CD14-positive monocyte (primary cell): Measurements from ENCODE around the gene ZNF385B. TPM values are rescaled to one million over a fixed set of nuclear protein-coding genes. Genes with fewer than 3 reads are reported as not detected.
"Not testable (repeated sequence)": the region's sequence is repeated elsewhere in the genome, so short reads cannot be mapped to it uniquely, and the experiment has no call there.

Experiments
- DNase-seq, 3 donors: peaks; one replicate each; pipeline ENCODE4 v3.0.0-alpha.2; 2011 to 2022
- H2AFZ ChIP-seq: 2 replicates; pipeline ENCODE4 v1.6.0; 2012; ENCODE audit warnings: mild to moderate bottlenecking, low read depth, low read length, inconsistent platforms; ENCODE audit not compliant: insufficient read depth, poor library complexity, severe bottlenecking
- H3K27ac ChIP-seq, 2 donors: 1 replicate in 1 of 2; 2 replicates in 1 of 2; pipeline ENCODE4 v1.5.1; 2012 to 2013; ENCODE audit warnings: low read length in 2 of 2, control low read depth in 1 of 2, inconsistent platforms in 1 of 2, low read depth in 1 of 2, mild to moderate bottlenecking in 1 of 2
- H3K27me3 ChIP-seq, 2 donors: one replicate each; pipeline versions ENCODE4 v1.6.0 to v1.6.1; 2011 to 2013; ENCODE audit warnings: low read length in 2 of 2; ENCODE audit not compliant: control insufficient read depth in 2 of 2, insufficient read depth in 2 of 2
- H3K36me3 ChIP-seq, 2 donors: replicated peaks in 1 of 2; 1 replicate in 1 of 2; 2 replicates in 1 of 2; pipeline versions ENCODE4 v1.5.1 to v1.6.1; 2012 to 2013; ENCODE audit warnings: low read length in 2 of 2, control low read depth in 1 of 2, inconsistent platforms in 1 of 2, mild to moderate bottlenecking in 1 of 2; ENCODE audit not compliant: insufficient read depth in 2 of 2, control insufficient read depth in 1 of 2
- H3K4me1 ChIP-seq, 2 donors: 1 replicate in 1 of 2; 2 replicates in 1 of 2; pipeline versions ENCODE4 v1.5.1 to v1.6.1; 2012 to 2013; ENCODE audit warnings: low read length in 2 of 2, control low read depth in 1 of 2, inconsistent platforms in 1 of 2, mild to moderate bottlenecking in 1 of 2, moderate library complexity in 1 of 2; ENCODE audit not compliant: insufficient read depth in 2 of 2, control insufficient read depth in 1 of 2
- H3K4me2 ChIP-seq: replicated peaks from 2 replicates; pipeline ENCODE3; 2012; ENCODE audit warnings: low read length, moderate library complexity, mild to moderate bottlenecking; ENCODE audit not compliant: poor library complexity, severe bottlenecking; ENCODE audit errors: extremely low read depth
- H3K4me3 ChIP-seq, 3 experiments: fragments of 200-600 bp in 1 of 3; sonication (generic) in 1 of 3; replicated peaks in 1 of 3; 1 replicate in 2 of 3; 2 replicates in 1 of 3; pipeline ENCODE4 v1.5.1; 2011 to 2013; ENCODE audit warnings: low read length in 3 of 3, mild to moderate bottlenecking in 3 of 3, control low read depth in 2 of 3, low read depth in 2 of 3, inconsistent platforms in 1 of 3, moderate library complexity in 1 of 3
- H3K79me2 ChIP-seq: 2 replicates; pipeline ENCODE4 v1.6.0; 2012; ENCODE audit warnings: mild to moderate bottlenecking, control low read depth, inconsistent platforms, low read length, moderate library complexity; ENCODE audit not compliant: insufficient read depth
- H3K9ac ChIP-seq: 2 replicates; pipeline ENCODE4 v1.6.0; 2017; ENCODE audit warnings: low read length, mild to moderate bottlenecking; ENCODE audit not compliant: insufficient read depth, poor library complexity, severe bottlenecking
- H3K9me3 ChIP-seq, 2 donors: replicated peaks in 1 of 2; 1 replicate in 1 of 2; 2 replicates in 1 of 2; pipeline versions ENCODE4 v1.5.1 to v1.6.1; 2012 to 2013; ENCODE audit warnings: low read length in 2 of 2, control low read depth in 1 of 2; ENCODE audit not compliant: control insufficient read depth in 1 of 2, insufficient read depth in 1 of 2
- H4K20me1 ChIP-seq: 2 replicates; pipeline ENCODE4 v1.6.0; 2012; ENCODE audit warnings: mild to moderate bottlenecking, low read length, control low read depth, moderate library complexity; ENCODE audit not compliant: insufficient read depth
- H3K27ac Mint-ChIP-seq, 7 donors: one replicate each; pipeline ENCODE4 v1.8.0; 2020; ENCODE audit warnings: mild to moderate bottlenecking in 7 of 7, mixed read lengths in 7 of 7, moderate library complexity in 6 of 7, inconsistent platforms in 2 of 7
- H3K27me3 Mint-ChIP-seq, 3 donors: one replicate each; pipeline ENCODE4 v1.8.0; 2021 to 2022; ENCODE audit warnings: low read depth in 3 of 3, mild to moderate bottlenecking in 3 of 3, mixed read lengths in 3 of 3, moderate library complexity in 3 of 3, inconsistent platforms in 1 of 3
- H3K36me3 Mint-ChIP-seq, 2 donors: one replicate each; pipeline ENCODE4 v1.8.0; 2020; ENCODE audit warnings: mixed read lengths in 2 of 2, inconsistent platforms in 1 of 2, mild to moderate bottlenecking in 1 of 2
- H3K4me1 Mint-ChIP-seq: one replicate; pipeline ENCODE4 v1.8.0; 2020; ENCODE audit warnings: mild to moderate bottlenecking, mixed read lengths
- H3K4me3 Mint-ChIP-seq, 2 donors: one replicate each; pipeline ENCODE4 v1.8.0; 2020; ENCODE audit warnings: mild to moderate bottlenecking in 2 of 2, mixed read lengths in 2 of 2, moderate library complexity in 1 of 2
- H3K9me3 Mint-ChIP-seq, 7 donors: one replicate each; pipeline ENCODE4 v1.8.0; 2020 to 2022; ENCODE audit warnings: mixed read lengths in 7 of 7, mild to moderate bottlenecking in 6 of 7, moderate library complexity in 6 of 7, inconsistent platforms in 2 of 7
- CTCF ChIP-seq: fragments of 200-600 bp; IDR thresholded peaks from one replicate; pipeline ENCODE4 v1.8.0; 2022; ENCODE audit warnings: antibody characterized with exemption, mild to moderate bottlenecking
- WGBS: methylation state at CpG from one replicate; pipeline ENCODE4 v1.1.5; 2013; ENCODE audit warnings: missing lambda C conversion rate; ENCODE audit not compliant: insufficient coverage; 5-methylcytosine and 5-hydroxymethylcytosine counted together
- intact Hi-C, 2 donors: fragments of 100-400 bp; cut with micrococcal nuclease; formaldehyde crosslinking; loops; one replicate each; pipeline versions ENCODE4 v1.15.0 to v1.15.1; 2023
- polyA plus RNA-seq, 3 donors: library from polyadenylated mRNA; depleted of rRNA in 1 of 3; unstranded in 2 of 3; stranded (reverse) in 1 of 3; fragments of 300-500 nt in 2 of 3; fragments of >200 nt in 1 of 3; fragmentation: Illumina TruSeq in 2 of 3; gene quantifications; 1 replicate in 2 of 3; 2 replicates in 1 of 3; pipeline ENCODE4 v1.2.3, GENCODE V29; 2012 to 2021

ZNF385B gene
- polyA plus RNA-seq, 3 donors = not detected

GRCh38 chr2:179890666-179891065, 29.3 kb upstream of the ZNF385B start:
- Mint-ChIP-seq H3K4me3 (no peak overlapping the region), H3K36me3 (no peaks in the 10 kb centered on the region), H3K4me1 (no peaks in the 10 kb centered on the region), H3K27me3 (peaks cover 0 to 4% (median 0%) of the 10 kb centered on the region in 3 donors), H3K9me3 (peaks cover 3 to 11% (median 8%) of the 10 kb centered on the region in 7 donors), H3K27ac (no peak overlapping the region)
- no peak for DNase-seq
- no peak for TF ChIP-seq CTCF
- Histone ChIP-seq H3K4me2 (no peak overlapping the region), H3K79me2 (no peaks in the 10 kb centered on the region), H4K20me1 (no peaks in the 10 kb centered on the region), H3K9ac (no peak overlapping the region), H3K9me3 (peaks cover 0 to 2% of the 10 kb centered on the region in 2 donors), H3K4me1 (no peaks in the 10 kb centered on the region), H3K27me3 (no peaks in the 10 kb centered on the region), H3K4me3 (no peak overlapping the region), H3K27ac (no peak overlapping the region), H3K36me3 (no peaks in the 10 kb centered on the region), H2AFZ (no peak overlapping the region)
- intact Hi-C loops = no loop called here

GRCh38 chr2:179888642-179889041, 27.2 kb upstream of the ZNF385B start:
- H3K36me3 Mint-ChIP-seq, H3K27me3 ChIP-seq, H3K79me2 ChIP-seq, intact Hi-C loops, H3K4me3 ChIP-seq, H3K4me1 ChIP-seq, H3K4me3 Mint-ChIP-seq, DNase-seq, H3K4me1 Mint-ChIP-seq, H3K27ac Mint-ChIP-seq, H3K4me2 ChIP-seq, H3K36me3 ChIP-seq, H2AFZ ChIP-seq, H3K27me3 Mint-ChIP-seq, H4K20me1 ChIP-seq, H3K9me3 ChIP-seq, H3K27ac ChIP-seq, H3K9ac ChIP-seq: not testable (repeated sequence)
- H3K9me3 Mint-ChIP-seq = peaks cover 4 to 11% (median 6%) of the 10 kb centered on the region in 7 donors
- WGBS = 100% methylated on average over 2 of the region's 6 CpGs
